H9 (cell line): ENCODE measurements around the gene OBP2B. TPM values are rescaled to one million over a fixed set of nuclear protein-coding genes. Genes with fewer than 3 reads are reported as not detected.

Experiments
- DNase-seq: peaks from one replicate; pipeline ENCODE4 v3.0.0-alpha.2; 2017
- H2AFZ ChIP-seq: one replicate; pipeline ENCODE4 v1.6.1; 2013; ENCODE audit warnings: mild to moderate bottlenecking, low read length, control low read depth, moderate library complexity
- H2AK5ac ChIP-seq: 2 replicates; pipeline ENCODE4 v1.6.1; 2013; ENCODE audit warnings: low read length, control low read depth, mixed read lengths; ENCODE audit not compliant: insufficient read length
- H2BK120ac ChIP-seq: one replicate; pipeline ENCODE4 v1.6.1; 2013; ENCODE audit warnings: low read depth, mild to moderate bottlenecking, low read length, control low read depth, inconsistent platforms; ENCODE audit not compliant: poor library complexity, severe bottlenecking
- H2BK12ac ChIP-seq: 2 replicates; pipeline ENCODE4 v1.6.1; 2013; ENCODE audit warnings: low read length, control low read depth, mixed read lengths, low read depth; ENCODE audit not compliant: insufficient read length
- H2BK15ac ChIP-seq: 2 replicates; pipeline ENCODE4 v1.6.1; 2013; ENCODE audit warnings: low read depth, low read length, control low read depth
- H2BK20ac ChIP-seq: one replicate; pipeline ENCODE4 v1.6.1; 2013; ENCODE audit warnings: low read depth, mild to moderate bottlenecking, low read length, control low read depth, inconsistent platforms; ENCODE audit not compliant: poor library complexity, severe bottlenecking
- H2BK5ac ChIP-seq: 2 replicates; pipeline ENCODE4 v1.6.1; 2013; ENCODE audit warnings: low read length, control low read depth, mixed read lengths; ENCODE audit not compliant: insufficient read length
- H3K14ac ChIP-seq: 2 replicates; pipeline ENCODE4 v1.6.1; 2013; ENCODE audit warnings: low read length, control low read depth; ENCODE audit not compliant: insufficient read depth
- H3K18ac ChIP-seq: 2 replicates; pipeline ENCODE4 v1.6.1; 2013; ENCODE audit warnings: low read depth, mild to moderate bottlenecking, mixed read lengths, low read length, control low read depth; ENCODE audit not compliant: insufficient read length
- H3K23ac ChIP-seq: 2 replicates; pipeline ENCODE4 v1.6.1; 2013; ENCODE audit warnings: low read length, control low read depth, mixed read lengths, low read depth; ENCODE audit not compliant: insufficient read length
- H3K23me2 ChIP-seq: 2 replicates; pipeline ENCODE4 v1.6.1; 2013; ENCODE audit warnings: low read depth, mild to moderate bottlenecking, mixed read lengths, low read length, control low read depth; ENCODE audit not compliant: insufficient read length, poor library complexity, severe bottlenecking
- H3K27ac ChIP-seq: 2 replicates; pipeline ENCODE4 v1.5.1; 2013; ENCODE audit warnings: low read length, control low read depth, mixed read lengths, low read depth; ENCODE audit not compliant: insufficient read length
- H3K27me3 ChIP-seq: 2 replicates; pipeline ENCODE4 v1.6.1; 2013; ENCODE audit warnings: low read length, control low read depth, inconsistent platforms; ENCODE audit not compliant: insufficient read depth
- H3K4ac ChIP-seq: 2 replicates; pipeline ENCODE4 v1.6.1; 2013; ENCODE audit warnings: low read depth, mild to moderate bottlenecking, control low read depth, inconsistent platforms, low read length, moderate library complexity
- H3K4me1 ChIP-seq: 2 replicates; pipeline ENCODE4 v1.6.1; 2013; ENCODE audit warnings: low read length, control low read depth, inconsistent platforms; ENCODE audit not compliant: insufficient read depth
- H3K4me2 ChIP-seq: 2 replicates; pipeline ENCODE4 v1.6.1; 2013; ENCODE audit warnings: low read length, control low read depth, mixed read lengths; ENCODE audit not compliant: insufficient read length, insufficient read depth
- H3K56ac ChIP-seq: 2 replicates; pipeline ENCODE4 v1.6.1; 2013; ENCODE audit warnings: low read depth, mild to moderate bottlenecking, mixed read lengths, low read length, control low read depth; ENCODE audit not compliant: insufficient read length
- H3K79me1 ChIP-seq: 2 replicates; pipeline ENCODE4 v1.6.1; 2013; ENCODE audit warnings: low read depth, mild to moderate bottlenecking, moderate library complexity, low read length, control low read depth, inconsistent platforms; ENCODE audit not compliant: insufficient read depth, poor library complexity, severe bottlenecking
- H3K79me2 ChIP-seq: 2 replicates; pipeline ENCODE4 v1.6.1; 2013; ENCODE audit warnings: low read length, control low read depth, inconsistent platforms; ENCODE audit not compliant: insufficient read depth
- H3K9ac ChIP-seq: 2 replicates; pipeline ENCODE4 v1.6.1; 2013; ENCODE audit warnings: low read length, control low read depth, mixed read lengths; ENCODE audit not compliant: insufficient read length; ENCODE audit errors: extremely low read depth
- H3K9me3 ChIP-seq: one replicate; pipeline ENCODE4 v1.6.1; 2013; ENCODE audit warnings: low read depth, low read length, inconsistent platforms; ENCODE audit not compliant: control insufficient read depth
- H3T11ph ChIP-seq: one replicate; pipeline ENCODE4 v1.6.1; 2013; ENCODE audit warnings: mild to moderate bottlenecking, low read length, control low read depth, inconsistent platforms
- H4K20me1 ChIP-seq: one replicate; pipeline ENCODE4 v1.6.1; 2013; ENCODE audit not compliant: control insufficient read depth, insufficient read length, insufficient read depth
- H4K5ac ChIP-seq: 2 replicates; pipeline ENCODE4 v1.6.1; 2013; ENCODE audit warnings: low read depth, mild to moderate bottlenecking, mixed read lengths, low read length, control low read depth; ENCODE audit not compliant: insufficient read length
- H4K8ac ChIP-seq: replicated peaks from 2 replicates; pipeline ENCODE4 v1.6.1; 2013; ENCODE audit warnings: low read length, control low read depth, mixed read lengths, low read depth; ENCODE audit not compliant: insufficient read length
- H4K91ac ChIP-seq: 2 replicates; pipeline ENCODE4 v1.6.1; 2013; ENCODE audit warnings: low read depth, mild to moderate bottlenecking, moderate library complexity, mixed read lengths, low read length, control low read depth; ENCODE audit not compliant: insufficient read length
- H3K27ac Mint-ChIP-seq, 3 experiments: 2 replicates in 2 of 3; 3 replicates in 1 of 3; pipeline ENCODE4 v1.8.0; 2020 to 2021; ENCODE audit warnings: mixed read lengths in 3 of 3, mild to moderate bottlenecking in 1 of 3, moderate library complexity in 1 of 3
- H3K27me3 Mint-ChIP-seq: 2 replicates; pipeline ENCODE4 v1.8.0; 2021; ENCODE audit warnings: low read depth, mild to moderate bottlenecking, moderate library complexity, mixed read lengths
- H3K36me3 Mint-ChIP-seq, 3 experiments: 2 replicates in 2 of 3; 3 replicates in 1 of 3; pipeline ENCODE4 v1.8.0; 2020 to 2021; ENCODE audit warnings: low read depth in 3 of 3, mixed read lengths in 3 of 3; ENCODE audit not compliant: insufficient read depth in 1 of 3
- H3K4me1 Mint-ChIP-seq, 2 experiments: 2 replicates each; pipeline ENCODE4 v1.8.0; 2020; ENCODE audit warnings: mixed read lengths in 2 of 2
- H3K4me3 Mint-ChIP-seq, 2 experiments: 2 replicates in 1 of 2; 3 replicates in 1 of 2; pipeline ENCODE4 v1.8.0; 2020 to 2021; ENCODE audit warnings: mild to moderate bottlenecking in 2 of 2, mixed read lengths in 2 of 2, moderate library complexity in 1 of 2
- H3K9me3 Mint-ChIP-seq, 2 experiments: 2 replicates in 1 of 2; 3 replicates in 1 of 2; pipeline ENCODE4 v1.8.0; 2020; ENCODE audit warnings: mild to moderate bottlenecking in 2 of 2, mixed read lengths in 2 of 2, moderate library complexity in 1 of 2
- CTCF ChIP-seq: fragments of 200-600 bp; sonication (generic); conservative IDR thresholded peaks from 3 replicates; pipeline ENCODE4 v1.8.0; 2021; ENCODE audit warnings: antibody characterized with exemption, mild to moderate bottlenecking
- WGBS: extraction: QIAGEN DNeasy Blood & Tissue Kit; methylation state at CpG from one replicate; pipeline ENCODE4 v1.1.7; 2013; ENCODE audit warnings: missing lambda C conversion rate, low lambda C conversion rate, mixed read lengths; ENCODE audit not compliant: insufficient read length; ENCODE audit errors: extremely low coverage; 5-methylcytosine and 5-hydroxymethylcytosine counted together
- total RNA-seq: library from RNA; stranded (reverse); gene quantifications from 2 replicates; pipeline ENCODE4 v1.2.1, GENCODE V29; 2021

Gene OBP2B
- total RNA-seq, 1 experiment from 2014 or later: not detected

- Histone ChIP-seq H3K4me1 (no peaks in the 10 kb centered on the region), H2BK5ac (no peak overlapping the region), H3K4me2 (no peak overlapping the region), H2BK12ac (no peak overlapping the region), H3K4ac (no peak overlapping the region), H3K79me2 (no peaks in the 10 kb centered on the region), H4K5ac (no peak overlapping the region), H4K20me1 (no peaks in the 10 kb centered on the region), H3K56ac (no peak overlapping the region), H3K18ac (no peak overlapping the region), H3K27me3 (no peaks in the 10 kb centered on the region), H2BK20ac (no peak overlapping the region), H3K23ac (no peak overlapping the region), H3K14ac (no peak overlapping the region), H3K9me3 (no peaks in the 10 kb centered on the region), H2BK120ac (no peak overlapping the region), H2AK5ac (no peak overlapping the region), H3K23me2 (no peaks in the 10 kb centered on the region), H4K91ac (no peak overlapping the region), H4K8ac (no peak overlapping the region), H3T11ph (no peak overlapping the region), H3K27ac (no peak overlapping the region), H3K79me1 (no peaks in the 10 kb centered on the region), H2AFZ (no peak overlapping the region), H3K9ac (no peak overlapping the region), H2BK15ac (no peak overlapping the region)
- DNase-seq: no peak
- Mint-ChIP-seq H3K27ac (peak overlapping the region in 1 of 3 experiments; percentile 55; a peak in 1 of 7 replicates), H3K27me3 (peaks cover 49% of the 10 kb centered on the region), H3K4me3 (no peak overlapping the region; a peak in 1 of 5 replicates), H3K4me1 (peaks cover 7 to 13% of the 10 kb centered on the region in 2 experiments), H3K9me3 (no peaks in the 10 kb centered on the region), H3K36me3 (no peaks in the 10 kb centered on the region; a peak in 1 of 7 replicates)
- WGBS: no CpG with 5 or more reads among the region's 6 CpGs
- no peak for TF ChIP-seq CTCF
Measured at GRCh38 chr9:133247632-133248031, 38.6 kb upstream of the OBP2B start.
